Keratinocyte (primary cell): ENCODE results near the gene MLLT10.

Experiments used
- EZH2 ChIP-seq: IDR thresholded peaks from one replicate; pipeline ENCODE4 v1.6.1; 2012; ENCODE audit warnings: inconsistent platforms, mild to moderate bottlenecking, low read length, moderate library complexity
- TF ChIP-seq, protein P1 (sequence below), 3 experiments: IDR thresholded peaks in 1 of 3; conservative IDR thresholded peaks in 1 of 3; optimal IDR thresholded peaks in 1 of 3; 2 replicates in 2 of 3; 3 replicates in 1 of 3; pipeline versions ENCODE3 to v1.5.1; 2011; ENCODE audit warnings: low read length in 3 of 3, mild to moderate bottlenecking in 3 of 3, moderate library complexity in 2 of 3, control low read depth in 1 of 3, inconsistent platforms in 1 of 3; ENCODE audit not compliant: insufficient read depth in 2 of 3; ENCODE audit errors: extremely low read depth in 1 of 3

- TF ChIP-seq, protein P1, sequence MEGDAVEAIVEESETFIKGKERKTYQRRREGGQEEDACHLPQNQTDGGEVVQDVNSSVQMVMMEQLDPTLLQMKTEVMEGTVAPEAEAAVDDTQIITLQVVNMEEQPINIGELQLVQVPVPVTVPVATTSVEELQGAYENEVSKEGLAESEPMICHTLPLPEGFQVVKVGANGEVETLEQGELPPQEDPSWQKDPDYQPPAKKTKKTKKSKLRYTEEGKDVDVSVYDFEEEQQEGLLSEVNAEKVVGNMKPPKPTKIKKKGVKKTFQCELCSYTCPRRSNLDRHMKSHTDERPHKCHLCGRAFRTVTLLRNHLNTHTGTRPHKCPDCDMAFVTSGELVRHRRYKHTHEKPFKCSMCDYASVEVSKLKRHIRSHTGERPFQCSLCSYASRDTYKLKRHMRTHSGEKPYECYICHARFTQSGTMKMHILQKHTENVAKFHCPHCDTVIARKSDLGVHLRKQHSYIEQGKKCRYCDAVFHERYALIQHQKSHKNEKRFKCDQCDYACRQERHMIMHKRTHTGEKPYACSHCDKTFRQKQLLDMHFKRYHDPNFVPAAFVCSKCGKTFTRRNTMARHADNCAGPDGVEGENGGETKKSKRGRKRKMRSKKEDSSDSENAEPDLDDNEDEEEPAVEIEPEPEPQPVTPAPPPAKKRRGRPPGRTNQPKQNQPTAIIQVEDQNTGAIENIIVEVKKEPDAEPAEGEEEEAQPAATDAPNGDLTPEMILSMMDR (optimal IDR thresholded peaks at IDR 0.05 in 1 of 3, IDR thresholded peaks at IDR 0.05 in 1 of 3, conservative IDR thresholded peaks at IDR 0.05 in 1 of 3; ENCODE audit: extremely low read depth in 1 of 3, insufficient read depth in 2 of 3, low read length in 3 of 3): no peak
- TF ChIP-seq EZH2: no peak
Measured at GRCh38 chr10:21742740-21743412, 208.8 kb downstream of the MLLT10 start.
